ENCODE data around the gene PGBD5. TPM values are rescaled to one million over a fixed set of nuclear protein-coding genes. Genes with fewer than 3 reads are reported as not detected.

Gene PGBD5
- polyA plus RNA-seq, 1 donor: 1.6 TPM

DNA sequence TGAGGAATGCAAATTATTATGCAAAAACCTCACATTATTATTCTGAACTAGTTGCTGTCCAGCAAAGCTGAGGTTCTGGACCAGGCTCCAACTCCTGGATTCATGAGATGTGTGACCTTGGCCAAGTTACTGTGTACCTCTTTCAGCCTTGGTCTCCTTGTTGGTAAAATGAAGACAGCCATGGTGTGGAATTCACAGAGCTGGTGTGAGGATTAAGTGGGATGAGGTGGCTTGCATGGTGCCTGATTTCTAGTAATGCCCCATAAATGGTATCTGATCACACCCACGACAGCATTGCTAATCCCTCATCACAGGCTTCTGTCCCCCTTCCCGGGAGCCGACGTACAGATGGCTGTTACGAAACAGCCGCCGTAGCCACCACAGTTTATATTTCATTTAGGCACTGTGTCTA is 59.6 kb downstream of the PGBD5 start:
- H3K4me1 ChIP-seq (ENCODE audit: control insufficient read depth, insufficient read depth, low read length): no peaks in the 10 kb centered on the region

DNA sequence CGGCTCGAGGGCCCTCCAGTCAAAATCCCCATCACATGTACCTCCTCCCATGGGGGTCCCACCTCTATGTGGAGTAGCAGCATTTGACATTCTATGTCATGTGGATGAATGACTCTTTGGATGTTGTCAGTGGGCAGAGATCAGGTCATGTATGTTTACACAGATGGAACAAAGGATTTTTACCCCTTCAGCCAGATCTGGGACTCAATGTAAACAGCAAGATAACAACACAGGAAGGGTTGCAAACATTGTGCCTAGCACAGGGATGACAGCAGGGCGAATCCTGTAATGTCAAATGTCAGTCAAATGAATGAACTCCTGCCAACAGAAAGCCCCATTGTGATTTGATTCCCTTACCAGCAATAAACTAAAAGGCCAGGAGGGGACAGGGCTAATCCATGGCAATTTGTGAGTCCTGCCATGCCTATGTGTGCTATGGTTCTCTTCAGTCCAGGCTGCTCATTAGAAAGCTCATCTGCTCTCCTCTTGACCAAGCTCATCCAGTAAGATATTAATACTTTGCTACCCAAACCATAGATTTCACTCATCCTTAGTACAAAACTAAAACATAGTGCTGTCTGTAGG is 60.3 kb downstream of the PGBD5 start:
- DNase-seq: peak in 1 of 2 donors; percentile 6
- Histone ChIP-seq H3K27ac (ENCODE audit: low read length) (no peak overlapping the region), H3K4me1 (ENCODE audit: control insufficient read depth, insufficient read depth, low read length) (no peaks in the 10 kb centered on the region), H3K4me3 (ENCODE audit: low read length) (no peak overlapping the region), H3K9me3 (ENCODE audit: control insufficient read depth, low read depth, low read length) (no peaks in the 10 kb centered on the region), H3K36me3 (ENCODE audit: control insufficient read depth, insufficient read depth, low read length) (no peaks in the 10 kb centered on the region), H3K27me3 (ENCODE audit: control insufficient read depth, insufficient read depth, low read length) (no peaks in the 10 kb centered on the region)
- WGBS (ENCODE audit: insufficient coverage, low lambda C conversion rate): no CpG with 5 or more reads among the region's 3 CpGs

More for the DNA sequence above, 59.6 kb downstream of the PGBD5 start:
- Histone ChIP-seq H3K4me3 (ENCODE audit: low read length) (no peak overlapping the region), H3K36me3 (ENCODE audit: control insufficient read depth, insufficient read depth, low read length) (no peaks in the 10 kb centered on the region), H3K9me3 (ENCODE audit: control insufficient read depth, low read depth, low read length) (no peaks in the 10 kb centered on the region), H3K27ac (ENCODE audit: low read length) (no peak overlapping the region), H3K27me3 (ENCODE audit: control insufficient read depth, insufficient read depth, low read length) (no peaks in the 10 kb centered on the region)
- no peak for DNase-seq
- WGBS (ENCODE audit: insufficient coverage, low lambda C conversion rate): no CpG with 5 or more reads among the region's 7 CpGs

DNA sequence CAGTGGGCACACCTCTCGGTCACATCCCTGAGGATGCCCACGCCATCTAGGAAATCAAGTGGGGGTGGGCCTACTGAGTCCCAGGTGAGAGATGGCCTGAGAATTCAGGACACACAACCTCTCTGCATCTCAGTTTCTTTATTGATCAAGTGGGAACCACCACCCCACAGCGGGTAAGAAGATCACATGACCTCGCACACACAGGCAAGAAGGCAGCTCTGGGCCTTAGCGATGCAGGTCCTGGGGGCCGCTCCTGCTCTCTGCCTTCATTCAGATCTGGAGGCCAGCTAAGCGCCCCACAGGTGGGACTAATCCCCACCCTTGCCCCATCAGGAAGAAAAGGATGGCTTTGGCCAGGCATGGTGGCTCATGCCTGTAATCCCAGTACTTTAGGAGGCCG is 63.2 kb downstream of the PGBD5 start:
- Histone ChIP-seq H3K4me3 (ENCODE audit: low read length) (no peak overlapping the region), H3K36me3 (ENCODE audit: control insufficient read depth, insufficient read depth, low read length) (no peaks in the 10 kb centered on the region), H3K27me3 (ENCODE audit: control insufficient read depth, insufficient read depth, low read length) (no peaks in the 10 kb centered on the region), H3K4me1 (ENCODE audit: control insufficient read depth, insufficient read depth, low read length) (no peaks in the 10 kb centered on the region), H3K27ac (ENCODE audit: low read length) (no peak overlapping the region), H3K9me3 (ENCODE audit: control insufficient read depth, low read depth, low read length) (no peaks in the 10 kb centered on the region)
- DNase-seq: no peak
- no CpG with 5 or more reads among the region's 8 CpGs for WGBS (ENCODE audit: insufficient coverage, low lambda C conversion rate)

DNA sequence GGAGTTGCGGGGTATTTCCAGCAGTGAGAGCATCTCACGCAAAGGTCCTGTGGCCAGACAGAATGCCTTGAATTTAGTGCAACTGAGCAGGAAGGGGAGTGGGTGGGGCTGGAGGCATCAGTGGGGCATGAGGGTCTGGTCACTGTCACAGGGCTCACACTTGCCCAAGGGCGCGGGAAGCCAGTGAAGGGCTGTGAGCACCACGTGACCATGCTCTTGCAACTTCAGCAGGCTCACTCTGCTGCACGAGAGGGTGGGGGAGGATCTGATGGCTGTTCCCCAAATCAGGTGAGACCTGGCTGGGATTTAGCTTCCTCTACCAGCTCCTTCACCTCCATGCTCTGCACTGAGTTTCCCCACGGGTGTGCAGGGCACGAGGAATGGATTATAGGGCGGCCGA is 64.2 kb downstream of the PGBD5 start:
- DNase-seq: no peak
- Histone ChIP-seq H3K27ac (ENCODE audit: low read length) (no peak overlapping the region), H3K4me1 (ENCODE audit: control insufficient read depth, insufficient read depth, low read length) (no peaks in the 10 kb centered on the region), H3K4me3 (ENCODE audit: low read length) (no peak overlapping the region), H3K9me3 (ENCODE audit: control insufficient read depth, low read depth, low read length) (no peaks in the 10 kb centered on the region), H3K27me3 (ENCODE audit: control insufficient read depth, insufficient read depth, low read length) (no peaks in the 10 kb centered on the region), H3K36me3 (ENCODE audit: control insufficient read depth, insufficient read depth, low read length) (no peaks in the 10 kb centered on the region)
- WGBS (ENCODE audit: insufficient coverage, low lambda C conversion rate): no CpG with 5 or more reads among the region's 10 CpGs

DNA sequence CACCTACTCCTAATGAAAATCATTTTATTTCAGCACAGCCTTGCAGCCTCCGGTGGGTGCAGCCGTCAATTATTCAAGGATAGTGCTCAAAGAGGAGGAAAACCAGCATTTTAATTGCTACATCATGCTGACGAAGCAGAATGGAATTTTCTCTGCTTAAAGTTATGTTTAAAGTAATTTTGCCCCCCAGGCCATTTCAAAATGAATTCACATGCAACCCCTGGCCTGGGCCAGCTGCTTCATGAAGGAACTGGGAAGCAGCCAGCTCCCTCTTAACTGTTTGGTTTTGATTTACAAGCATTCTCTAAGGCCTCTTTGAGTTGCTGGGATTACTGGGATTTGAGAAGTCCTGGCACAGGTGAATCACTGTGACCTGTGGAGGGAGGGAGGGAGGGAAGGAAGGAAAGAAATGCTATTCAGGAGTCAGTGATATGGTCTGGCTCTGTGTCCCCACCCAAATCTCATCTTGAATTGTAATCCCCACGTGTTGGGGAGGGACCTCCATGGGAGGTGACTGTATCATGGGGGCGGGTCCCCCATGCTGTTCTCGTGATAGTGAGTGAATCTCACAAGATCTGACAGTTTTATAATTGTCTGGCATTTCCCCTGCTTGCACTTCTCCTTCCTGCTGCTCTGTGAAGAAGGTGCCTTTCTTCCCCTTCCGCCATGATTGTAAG is 66.0 kb downstream of the PGBD5 start:
- DNase-seq: no peak
- Histone ChIP-seq H3K4me3 (ENCODE audit: low read length) (no peak overlapping the region), H3K9me3 (ENCODE audit: control insufficient read depth, low read depth, low read length) (no peaks in the 10 kb centered on the region), H3K36me3 (ENCODE audit: control insufficient read depth, insufficient read depth, low read length) (no peaks in the 10 kb centered on the region), H3K27me3 (ENCODE audit: control insufficient read depth, insufficient read depth, low read length) (no peaks in the 10 kb centered on the region), H3K4me1 (ENCODE audit: control insufficient read depth, insufficient read depth, low read length) (no peaks in the 10 kb centered on the region), H3K27ac (ENCODE audit: low read length) (no peak overlapping the region)
- 100% methylated on average over 1 of the region's 7 CpGs for WGBS (ENCODE audit: insufficient coverage, low lambda C conversion rate)

DNA sequence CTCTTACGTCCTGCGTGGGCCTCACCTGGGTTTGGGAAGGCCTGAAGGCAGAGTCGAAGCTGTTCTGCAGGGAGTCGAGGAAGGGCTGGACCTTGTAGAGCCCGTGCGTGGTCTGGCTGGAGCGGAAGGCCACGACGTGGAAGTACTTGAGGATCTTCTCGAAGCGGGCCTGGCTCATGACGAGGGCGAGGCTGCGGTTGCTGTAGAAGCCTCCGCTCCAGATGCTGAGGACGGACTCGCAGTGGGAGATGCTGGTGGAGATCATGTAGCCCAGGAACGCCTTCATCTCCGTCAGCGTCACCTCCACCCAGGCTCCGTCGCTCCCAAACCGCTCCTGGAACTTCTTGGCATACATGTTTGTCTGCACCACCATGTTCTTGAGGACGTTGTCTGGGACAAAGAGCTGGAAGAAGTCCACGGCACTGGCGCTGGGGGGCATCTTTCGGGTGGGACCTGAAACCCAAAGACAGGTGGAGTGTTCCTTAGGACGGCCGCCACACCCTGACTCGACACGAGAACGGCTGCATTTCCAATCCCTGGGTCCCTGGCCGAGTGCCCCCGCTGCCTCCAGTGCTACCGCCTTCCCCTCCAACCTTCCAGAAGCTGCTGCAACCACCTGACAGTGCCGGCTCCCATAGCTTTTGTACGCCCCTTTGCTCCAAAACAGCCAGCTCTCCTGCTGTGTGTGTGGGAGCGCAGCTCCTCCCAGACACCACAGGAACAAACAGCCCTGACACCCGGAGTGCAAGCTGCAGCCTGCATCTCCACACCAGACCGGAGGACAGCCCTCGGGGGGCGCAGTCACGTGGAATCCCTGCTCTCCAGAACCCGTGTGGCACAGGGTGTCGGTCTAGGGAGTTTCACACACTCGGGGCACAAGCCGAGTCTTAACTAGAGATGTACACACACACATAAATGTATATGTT is 69.0 kb downstream of the PGBD5 start:
- H3K27me3 ChIP-seq (ENCODE audit: control insufficient read depth, insufficient read depth, low read length): no peaks in the 10 kb centered on the region
- 90% methylated on average over 4 of the region's 47 CpGs for WGBS (ENCODE audit: insufficient coverage, low lambda C conversion rate)
- DNase-seq: no peak
- H3K27ac ChIP-seq (ENCODE audit: low read length): no peak overlapping the region
- H3K4me3 ChIP-seq (ENCODE audit: low read length): no peak overlapping the region
- H3K4me1 ChIP-seq (ENCODE audit: control insufficient read depth, insufficient read depth, low read length): no peaks in the 10 kb centered on the region
- no peaks in the 10 kb centered on the region for H3K36me3 ChIP-seq (ENCODE audit: control insufficient read depth, insufficient read depth, low read length)
- no peaks in the 10 kb centered on the region for H3K9me3 ChIP-seq (ENCODE audit: control insufficient read depth, low read depth, low read length)

DNA sequence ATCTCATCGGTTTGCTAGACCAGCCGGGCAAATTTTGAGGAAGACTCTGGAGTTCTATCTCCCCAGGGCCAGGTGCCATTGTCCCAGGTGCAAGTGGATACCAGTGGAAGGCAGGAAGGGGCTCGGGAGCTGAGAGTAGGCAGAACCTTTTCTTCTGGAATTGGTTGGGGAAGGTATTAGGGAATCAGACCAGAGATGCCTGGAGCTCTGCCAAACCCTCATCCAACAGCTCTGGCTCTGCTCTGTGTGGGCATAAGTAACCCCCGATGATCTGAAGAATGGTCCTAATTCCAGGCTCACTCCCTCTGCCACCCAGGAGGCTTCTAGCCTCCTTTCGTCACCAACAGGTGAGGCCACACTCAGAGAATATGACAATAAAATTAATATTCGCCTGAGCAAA is 69.9 kb downstream of the PGBD5 start:
- Histone ChIP-seq H3K36me3 (ENCODE audit: control insufficient read depth, insufficient read depth, low read length) (no peaks in the 10 kb centered on the region), H3K9me3 (ENCODE audit: control insufficient read depth, low read depth, low read length) (no peaks in the 10 kb centered on the region), H3K4me3 (ENCODE audit: low read length) (no peak overlapping the region), H3K27me3 (ENCODE audit: control insufficient read depth, insufficient read depth, low read length) (no peaks in the 10 kb centered on the region), H3K4me1 (ENCODE audit: control insufficient read depth, insufficient read depth, low read length) (no peaks in the 10 kb centered on the region), H3K27ac (ENCODE audit: low read length) (no peak overlapping the region)
- 100% methylated on average over 1 of the region's 6 CpGs for WGBS (ENCODE audit: insufficient coverage, low lambda C conversion rate)
- no peak for DNase-seq

DNA sequence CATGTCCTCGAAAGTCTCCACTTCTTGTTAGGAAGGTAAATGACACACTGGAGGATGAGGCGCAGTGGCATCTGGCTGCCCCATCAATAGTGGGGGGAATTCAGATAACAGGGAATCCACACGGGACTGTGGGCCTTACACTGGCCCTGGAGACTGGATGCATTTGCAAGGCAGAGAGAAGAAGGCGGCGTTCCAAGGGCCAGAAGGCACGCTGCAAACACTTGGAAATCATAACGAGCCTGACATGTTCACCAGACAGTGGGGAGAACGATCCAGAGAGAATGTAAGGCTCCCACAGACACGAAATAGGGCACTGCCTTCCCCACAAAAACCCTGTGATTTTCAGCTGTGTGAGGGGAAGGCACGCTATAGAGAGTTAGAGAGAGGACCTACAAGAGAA is 70.5 kb downstream of the PGBD5 start:
- Histone ChIP-seq H3K9me3 (ENCODE audit: control insufficient read depth, low read depth, low read length) (no peaks in the 10 kb centered on the region), H3K27me3 (ENCODE audit: control insufficient read depth, insufficient read depth, low read length) (no peaks in the 10 kb centered on the region), H3K4me1 (ENCODE audit: control insufficient read depth, insufficient read depth, low read length) (no peaks in the 10 kb centered on the region), H3K4me3 (ENCODE audit: low read length) (no peak overlapping the region), H3K27ac (ENCODE audit: low read length) (no peak overlapping the region), H3K36me3 (ENCODE audit: control insufficient read depth, insufficient read depth, low read length) (no peaks in the 10 kb centered on the region)
- no peak for DNase-seq
- no CpG with 5 or more reads among the region's 10 CpGs for WGBS (ENCODE audit: insufficient coverage, low lambda C conversion rate)

DNA sequence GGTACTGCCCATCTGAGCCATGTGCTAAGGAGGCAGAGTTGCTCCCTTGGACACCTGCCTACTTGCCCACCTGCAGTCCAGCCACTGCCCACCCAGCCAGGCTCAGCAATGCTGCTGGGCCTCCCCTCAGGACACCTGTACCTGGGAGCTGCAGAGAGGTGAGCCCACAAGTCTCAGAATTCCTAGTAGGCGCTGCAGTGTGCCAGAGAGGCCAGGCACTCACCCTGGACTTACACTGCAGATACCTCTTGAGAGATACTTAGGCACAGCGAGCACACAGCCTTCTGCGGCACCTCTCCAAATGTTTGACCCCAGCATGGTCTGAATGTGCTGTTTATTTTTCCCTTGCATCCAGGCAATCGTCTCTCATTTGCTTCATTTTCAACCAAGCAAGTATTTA is 71.0 kb downstream of the PGBD5 start:
- no peak for DNase-seq
- H3K4me1 ChIP-seq (ENCODE audit: control insufficient read depth, insufficient read depth, low read length): no peaks in the 10 kb centered on the region
- no peak overlapping the region for H3K27ac ChIP-seq (ENCODE audit: low read length)
- WGBS (ENCODE audit: insufficient coverage, low lambda C conversion rate): no CpG with 5 or more reads among the region's 4 CpGs
- H3K27me3 ChIP-seq (ENCODE audit: control insufficient read depth, insufficient read depth, low read length): no peaks in the 10 kb centered on the region
- H3K4me3 ChIP-seq (ENCODE audit: low read length): no peak overlapping the region
- H3K36me3 ChIP-seq (ENCODE audit: control insufficient read depth, insufficient read depth, low read length): no peaks in the 10 kb centered on the region
- no peaks in the 10 kb centered on the region for H3K9me3 ChIP-seq (ENCODE audit: control insufficient read depth, low read depth, low read length)

DNA sequence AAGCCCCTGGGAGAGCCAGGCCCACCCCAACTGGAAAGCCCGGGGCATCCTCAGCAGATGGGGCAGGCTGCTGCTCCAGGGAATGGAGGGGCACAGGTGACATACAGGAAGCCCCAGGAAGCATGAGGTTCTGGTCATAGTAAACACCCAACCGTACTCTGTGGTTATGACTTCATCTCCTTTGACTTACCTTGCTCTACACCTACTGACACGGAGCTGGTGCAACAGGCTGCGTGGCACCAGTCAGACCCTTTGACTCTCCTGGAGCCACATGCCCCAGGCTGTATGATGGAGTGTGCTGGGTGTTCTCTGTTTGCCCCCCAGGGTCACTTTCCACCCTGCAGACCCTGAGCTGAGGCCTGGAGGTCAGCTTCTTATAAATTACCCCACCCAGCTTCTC is 72.1 kb downstream of the PGBD5 start:
- WGBS (ENCODE audit: insufficient coverage, low lambda C conversion rate): no CpG with 5 or more reads among the region's 4 CpGs

More for the DNA sequence above, 72.1 kb downstream of the PGBD5 start:
- Histone ChIP-seq H3K36me3 (ENCODE audit: control insufficient read depth, insufficient read depth, low read length) (no peaks in the 10 kb centered on the region), H3K4me1 (ENCODE audit: control insufficient read depth, insufficient read depth, low read length) (no peaks in the 10 kb centered on the region), H3K27ac (ENCODE audit: low read length) (no peak overlapping the region), H3K4me3 (ENCODE audit: low read length) (no peak overlapping the region), H3K27me3 (ENCODE audit: control insufficient read depth, insufficient read depth, low read length) (no peaks in the 10 kb centered on the region), H3K9me3 (ENCODE audit: control insufficient read depth, low read depth, low read length) (no peaks in the 10 kb centered on the region)
- no peak for DNase-seq
